Endodermal cell (in vitro differentiated cells): ENCODE data around the gene PTPN12. TPM values are rescaled to one million over a fixed set of nuclear protein-coding genes. Genes with fewer than 3 reads are reported as not detected.

Source experiments
- DNase-seq: peaks from one replicate; pipeline ENCODE4 v3.0.0-alpha.2; 2017
- H3K27ac ChIP-seq: 2 replicates; pipeline ENCODE4 v1.5.1; 2013; ENCODE audit warnings: mild to moderate bottlenecking, low read depth, low read length, moderate library complexity
- H3K27me3 ChIP-seq: 2 replicates; pipeline ENCODE4 v1.6.1; 2013; ENCODE audit warnings: mild to moderate bottlenecking, low read length, moderate library complexity; ENCODE audit not compliant: insufficient read depth, control insufficient read depth, poor library complexity, severe bottlenecking
- H3K36me3 ChIP-seq: 2 replicates; pipeline ENCODE4 v1.7.0; 2013; ENCODE audit warnings: mild to moderate bottlenecking, low read length, moderate library complexity; ENCODE audit not compliant: control insufficient read depth, insufficient read depth
- H3K4me1 ChIP-seq: one replicate; pipeline ENCODE4 v1.7.0; 2013; ENCODE audit warnings: low read length; ENCODE audit not compliant: control insufficient read depth, insufficient read depth
- H3K4me3 ChIP-seq: 2 replicates; pipeline ENCODE4 v1.5.1; 2013; ENCODE audit warnings: mild to moderate bottlenecking, low read length, moderate library complexity
- H3K9ac ChIP-seq: 2 replicates; pipeline ENCODE4 v1.6.1; 2013; ENCODE audit warnings: mild to moderate bottlenecking, low read length, moderate library complexity; ENCODE audit not compliant: poor library complexity, severe bottlenecking; ENCODE audit errors: extremely low read depth
- H3K9me3 ChIP-seq: 2 replicates; pipeline ENCODE4 v1.6.1; 2013; ENCODE audit warnings: mild to moderate bottlenecking, low read length, moderate library complexity; ENCODE audit not compliant: control insufficient read depth
- H3K27ac Mint-ChIP-seq: 2 replicates; pipeline ENCODE4 v1.8.0; 2020; ENCODE audit warnings: mixed read lengths
- H3K27me3 Mint-ChIP-seq: 2 replicates; pipeline ENCODE4 v1.8.0; 2021; ENCODE audit warnings: mild to moderate bottlenecking, mixed read lengths; ENCODE audit not compliant: insufficient read depth
- H3K36me3 Mint-ChIP-seq: 2 replicates; pipeline ENCODE4 v1.8.0; 2020; ENCODE audit warnings: low read depth, mixed read lengths
- H3K4me1 Mint-ChIP-seq: 2 replicates; pipeline ENCODE4 v1.8.0; 2020; ENCODE audit warnings: mixed read lengths
- H3K4me3 Mint-ChIP-seq: 2 replicates; pipeline ENCODE4 v1.8.0; 2020; ENCODE audit warnings: mild to moderate bottlenecking, moderate library complexity, mixed read lengths
- H3K9me3 Mint-ChIP-seq: 2 replicates; pipeline ENCODE4 v1.8.0; 2020; ENCODE audit warnings: mild to moderate bottlenecking, mixed read lengths
- WGBS, 2 experiments: methylation state at CpG; one replicate each; pipeline versions ENCODE4 v1.1.5 to v1.1.7; 2013; ENCODE audit warnings: missing lambda C conversion rate in 2 of 2, mixed read lengths in 1 of 2; ENCODE audit not compliant: insufficient coverage in 1 of 2, insufficient read length in 1 of 2; 5-methylcytosine and 5-hydroxymethylcytosine counted together
- total RNA-seq, 2 donors: library from RNA; stranded (reverse); fragmentation: NEBNext Ultra II Directional in 1 of 2; extraction: Animal tissue kit (Norgen Biotek cat#: 25700) in 1 of 2; gene quantifications; 2 replicates in 1 of 2; 3 replicates in 1 of 2; pipeline ENCODE4 v1.2.1, GENCODE V29; 2021
- TF ChIP-seq, protein P1 (sequence below): fragments of 200-600 bp; sonication (generic); conservative IDR thresholded peaks from 2 replicates; pipeline ENCODE4 v1.5.0; 2021; ENCODE audit warnings: antibody characterized with exemption, mild to moderate bottlenecking

The PTPN12 gene
- total RNA-seq, 2 donors from 2014 or later: 147 to 158 TPM

DNA sequence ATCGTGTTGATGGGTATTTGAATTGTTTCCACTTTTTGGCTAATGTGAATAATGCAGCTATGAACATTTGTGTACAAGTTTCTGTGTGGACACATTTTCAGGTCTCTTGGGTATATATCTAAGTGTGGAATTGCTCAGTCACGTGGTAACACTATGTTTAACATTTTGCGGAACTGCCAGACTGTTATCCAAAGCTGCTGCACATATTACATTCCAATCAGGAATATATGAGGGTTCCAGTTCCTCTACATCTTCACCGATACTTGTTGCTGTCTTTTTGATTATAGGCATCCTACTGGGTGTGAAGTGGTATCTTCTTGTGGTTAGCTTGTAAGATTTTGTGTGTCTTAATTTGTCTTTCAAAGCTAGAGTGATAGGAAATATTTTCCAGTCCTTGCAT lies 6.8 kb downstream of the PTPN12 start:
- Mint-ChIP-seq H3K4me1 (peaks cover 60% of the 10 kb centered on the region), H3K27me3 (no peaks in the 10 kb centered on the region), H3K4me3 (no peak overlapping the region), H3K36me3 (peaks cover 12% of the 10 kb centered on the region), H3K27ac (no peak overlapping the region), H3K9me3 (no peaks in the 10 kb centered on the region)
- no peaks in the 10 kb centered on the region for H3K27me3 ChIP-seq
- DNase-seq: no peak
- no peak overlapping the region for H3K4me3 ChIP-seq
- peaks cover 5% of the 10 kb centered on the region for H3K4me1 ChIP-seq
- no peak overlapping the region for H3K9ac ChIP-seq
- H3K27ac ChIP-seq: no peak overlapping the region
- no peaks in the 10 kb centered on the region for H3K9me3 ChIP-seq
- peaks cover 38% of the 10 kb centered on the region for H3K36me3 ChIP-seq
- TF ChIP-seq, protein P1, sequence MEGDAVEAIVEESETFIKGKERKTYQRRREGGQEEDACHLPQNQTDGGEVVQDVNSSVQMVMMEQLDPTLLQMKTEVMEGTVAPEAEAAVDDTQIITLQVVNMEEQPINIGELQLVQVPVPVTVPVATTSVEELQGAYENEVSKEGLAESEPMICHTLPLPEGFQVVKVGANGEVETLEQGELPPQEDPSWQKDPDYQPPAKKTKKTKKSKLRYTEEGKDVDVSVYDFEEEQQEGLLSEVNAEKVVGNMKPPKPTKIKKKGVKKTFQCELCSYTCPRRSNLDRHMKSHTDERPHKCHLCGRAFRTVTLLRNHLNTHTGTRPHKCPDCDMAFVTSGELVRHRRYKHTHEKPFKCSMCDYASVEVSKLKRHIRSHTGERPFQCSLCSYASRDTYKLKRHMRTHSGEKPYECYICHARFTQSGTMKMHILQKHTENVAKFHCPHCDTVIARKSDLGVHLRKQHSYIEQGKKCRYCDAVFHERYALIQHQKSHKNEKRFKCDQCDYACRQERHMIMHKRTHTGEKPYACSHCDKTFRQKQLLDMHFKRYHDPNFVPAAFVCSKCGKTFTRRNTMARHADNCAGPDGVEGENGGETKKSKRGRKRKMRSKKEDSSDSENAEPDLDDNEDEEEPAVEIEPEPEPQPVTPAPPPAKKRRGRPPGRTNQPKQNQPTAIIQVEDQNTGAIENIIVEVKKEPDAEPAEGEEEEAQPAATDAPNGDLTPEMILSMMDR: no peak
- 91 to 100% methylated on average over 1 to 4 of the region's 4 CpGs for WGBS, 2 experiments

DNA sequence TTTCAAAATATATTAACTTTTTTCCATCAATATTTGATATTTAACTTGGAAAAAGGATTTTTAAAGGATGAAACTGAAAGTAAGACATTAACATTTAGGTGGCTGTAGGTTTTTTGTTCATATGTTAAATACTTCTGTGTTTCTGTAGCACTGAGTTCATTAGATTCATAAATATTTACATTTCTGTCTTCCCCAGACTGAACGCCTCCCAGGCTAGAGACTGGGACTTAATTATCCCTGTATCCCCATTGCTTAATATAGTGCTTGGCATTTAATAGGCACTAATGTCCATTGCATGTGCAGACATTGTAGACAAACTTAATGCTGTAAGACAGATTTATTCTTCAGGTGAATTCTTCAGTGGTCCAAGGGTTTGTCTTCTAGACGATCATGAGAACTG lies 7.4 kb downstream of the PTPN12 start:
- TF ChIP-seq, protein P1: no peak

DNA sequence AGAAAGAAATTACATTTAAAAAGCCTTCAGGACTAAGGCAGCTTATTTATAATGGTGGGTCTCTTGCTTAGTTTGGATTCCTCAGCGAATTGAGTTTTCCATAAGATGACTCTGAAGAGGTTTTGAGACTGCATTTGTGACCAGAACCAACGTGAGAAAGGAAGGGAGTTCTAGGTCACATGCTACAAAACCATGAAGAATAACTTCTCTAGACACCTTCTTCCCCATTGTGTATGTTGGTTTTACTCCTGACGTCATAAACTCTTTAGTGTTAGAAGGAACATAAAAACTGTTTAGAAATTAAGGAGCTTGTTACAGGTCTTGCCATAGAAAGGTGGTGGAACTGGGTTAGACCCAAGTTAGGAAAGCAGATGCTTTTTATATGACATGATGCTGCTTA lies 11.1 kb downstream of the PTPN12 start:
- H3K27ac Mint-ChIP-seq: no peak overlapping the region
- Histone ChIP-seq H3K4me3 (no peak overlapping the region), H3K27me3 (no peaks in the 10 kb centered on the region), H3K9me3 (no peaks in the 10 kb centered on the region), H3K9ac (no peak overlapping the region), H3K27ac (no peak overlapping the region), H3K4me1 (peaks cover 5% of the 10 kb centered on the region), H3K36me3 (peaks cover 43% of the 10 kb centered on the region)
- WGBS, 2 experiments: 85 to 87% methylated on average over 2 to 3 of the region's 3 CpGs
- no peaks in the 10 kb centered on the region for H3K27me3 Mint-ChIP-seq
- DNase-seq: no peak
- no peaks in the 10 kb centered on the region for H3K9me3 Mint-ChIP-seq
- peaks cover 16% of the 10 kb centered on the region for H3K36me3 Mint-ChIP-seq
- TF ChIP-seq, protein P1: no peak
- H3K4me3 Mint-ChIP-seq: no peak overlapping the region
- peaks cover 53% of the 10 kb centered on the region for H3K4me1 Mint-ChIP-seq

More for the DNA sequence above, 7.4 kb downstream of the PTPN12 start:
- Mint-ChIP-seq H3K4me1 (peaks cover 62% of the 10 kb centered on the region), H3K27ac (no peak overlapping the region), H3K27me3 (no peaks in the 10 kb centered on the region), H3K4me3 (no peak overlapping the region), H3K36me3 (peaks cover 12% of the 10 kb centered on the region), H3K9me3 (no peaks in the 10 kb centered on the region)
- DNase-seq: no peak
- Histone ChIP-seq H3K4me1 (peaks cover 5% of the 10 kb centered on the region), H3K27ac (no peak overlapping the region), H3K4me3 (no peak overlapping the region), H3K9me3 (no peaks in the 10 kb centered on the region), H3K36me3 (peaks cover 39% of the 10 kb centered on the region), H3K27me3 (no peaks in the 10 kb centered on the region), H3K9ac (no peak overlapping the region)
- 98% methylated on average over 2 of the region's 2 CpGs; no CpG with 5 or more reads in 1 of the 2 experiments for WGBS, 2 experiments
